Mesodermal cell (in vitro differentiated cells): ENCODE measurements around the gene VWA3B.
"Not testable (repeated sequence)": the region's sequence is repeated elsewhere in the genome, so short reads cannot be mapped to it uniquely, and the experiment has no call there.

Experiments used
- H3K27ac ChIP-seq: 2 replicates; pipeline ENCODE4 v1.7.0; 2013; ENCODE audit warnings: mild to moderate bottlenecking, low read depth, low read length, moderate library complexity; ENCODE audit not compliant: severe bottlenecking
- H3K36me3 ChIP-seq: 2 replicates; pipeline ENCODE4 v1.7.1; 2013; ENCODE audit warnings: mild to moderate bottlenecking, low read length, moderate library complexity; ENCODE audit not compliant: control insufficient read depth, insufficient read depth
- H3K4me1 ChIP-seq: one replicate; pipeline ENCODE4 v1.7.1; 2013; ENCODE audit warnings: mild to moderate bottlenecking, low read length; ENCODE audit not compliant: insufficient read depth, control insufficient read depth, poor library complexity, severe bottlenecking
- H3K4me3 ChIP-seq: 2 replicates; pipeline ENCODE4 v1.7.0; 2013; ENCODE audit warnings: low read length, control low read depth, mild to moderate bottlenecking; ENCODE audit not compliant: insufficient read depth, poor library complexity, severe bottlenecking; ENCODE audit errors: extremely low read depth
- H3K9me3 ChIP-seq: 2 replicates; pipeline ENCODE4 v1.7.1; 2013; ENCODE audit warnings: mild to moderate bottlenecking, low read length, moderate library complexity; ENCODE audit not compliant: control insufficient read depth
- WGBS, 2 experiments: methylation state at CpG; one replicate each; pipeline ENCODE4 v1.1.5; 2013; ENCODE audit warnings: missing lambda C conversion rate in 2 of 2; ENCODE audit not compliant: insufficient coverage in 2 of 2; 5-methylcytosine and 5-hydroxymethylcytosine counted together

VWA3B gene

GRCh38 chr2:98252038-98252773 is 165.2 kb downstream of the VWA3B start:
- 93 to 100% methylated on average over 5 to 12 of the region's 14 CpGs for WGBS, 2 experiments
- Histone ChIP-seq H3K4me3 (no peak overlapping the region), H3K4me1 (no peaks in the 10 kb centered on the region), H3K27ac (no peak overlapping the region), H3K9me3 (no peaks in the 10 kb centered on the region), H3K36me3 (no peaks in the 10 kb centered on the region)

DNA sequence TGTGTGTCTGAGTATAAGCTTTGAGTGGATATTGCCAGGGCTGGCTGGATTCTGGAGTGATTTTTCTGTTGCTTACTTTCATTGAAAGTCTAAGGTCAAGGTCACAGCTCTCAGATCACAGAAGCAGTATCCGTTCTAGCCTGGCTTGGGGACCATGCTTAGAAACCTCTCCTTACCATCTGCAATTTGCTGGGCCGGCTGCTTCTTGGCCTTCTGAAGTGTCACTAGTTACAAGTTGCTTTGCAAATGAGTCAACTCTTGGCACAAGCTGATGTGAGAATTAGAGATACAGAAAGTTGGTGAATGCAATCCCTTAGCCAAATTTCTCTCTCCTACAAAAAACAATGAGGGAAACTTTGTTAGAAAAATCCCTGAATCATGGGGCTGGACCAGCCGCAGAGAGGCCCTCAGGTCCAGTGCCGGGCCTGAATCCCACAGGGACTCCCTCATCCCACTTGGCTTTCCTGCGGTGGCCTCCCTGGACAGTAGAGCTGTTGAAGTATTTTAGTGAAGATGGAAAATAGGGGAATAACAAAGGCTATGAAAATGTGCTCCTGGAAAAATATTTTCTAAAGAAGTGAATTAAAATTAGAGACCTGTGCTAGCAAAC is 166.6 kb downstream of the VWA3B start:
- Histone ChIP-seq H3K4me3 (no peak overlapping the region), H3K4me1 (no peaks in the 10 kb centered on the region), H3K9me3 (no peaks in the 10 kb centered on the region), H3K36me3 (no peaks in the 10 kb centered on the region), H3K27ac (no peak overlapping the region)
- 83 to 89% methylated on average over 1 to 4 of the region's 5 CpGs for WGBS, 2 experiments

DNA sequence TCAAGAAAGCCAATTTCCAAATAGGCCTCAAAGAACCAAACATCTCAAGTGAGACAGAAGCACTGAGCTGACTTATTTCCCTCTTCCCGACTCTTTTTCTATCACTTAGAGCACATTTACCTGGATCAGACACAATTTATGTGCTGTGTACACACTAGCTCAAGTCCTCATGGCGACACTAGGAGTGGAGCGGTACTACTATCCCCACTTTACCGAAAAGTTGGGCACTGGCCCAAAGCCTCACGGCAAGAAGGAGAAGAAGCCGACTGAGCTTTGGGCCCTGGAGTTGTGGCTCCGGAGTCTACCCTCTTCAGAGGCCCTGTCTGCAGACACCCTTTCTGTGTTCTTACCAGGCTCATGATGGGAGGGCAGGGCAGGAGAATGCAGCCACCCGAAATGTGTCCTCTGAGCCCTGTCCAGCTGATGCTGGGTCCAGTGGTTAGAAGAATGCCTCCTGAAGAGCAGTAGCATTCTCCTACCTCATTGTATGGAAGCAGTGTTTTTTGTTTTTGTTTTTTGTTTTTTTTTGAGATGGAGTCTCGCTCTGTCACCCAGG is 167.6 kb downstream of the VWA3B start:
- Histone ChIP-seq H3K36me3 (no peaks in the 10 kb centered on the region), H3K4me1 (no peaks in the 10 kb centered on the region), H3K9me3 (no peaks in the 10 kb centered on the region), H3K27ac (no peak overlapping the region), H3K4me3 (no peak overlapping the region)
- 92 to 95% methylated on average over 6 to 9 of the region's 9 CpGs for WGBS, 2 experiments

DNA sequence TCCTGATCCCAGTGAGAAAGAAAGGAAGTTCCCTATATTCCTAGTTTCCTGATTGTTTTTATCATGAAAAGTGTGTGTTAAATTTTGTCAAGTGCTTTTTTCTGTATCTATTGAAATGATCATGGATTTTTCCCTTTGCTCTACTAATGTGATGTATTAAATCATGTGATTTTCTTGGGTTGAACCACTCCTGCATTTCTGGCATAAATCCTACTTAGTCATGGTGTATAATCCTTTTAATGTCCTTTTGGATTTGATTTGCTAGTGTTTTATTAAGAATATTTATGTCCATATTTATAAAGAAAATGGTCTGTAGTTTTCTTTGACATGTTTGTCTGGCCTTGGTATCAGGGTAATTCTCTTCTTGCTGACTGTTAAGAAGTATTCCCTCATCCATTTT is 171.9 kb downstream of the VWA3B start:
- Histone ChIP-seq H3K36me3 (no peaks in the 10 kb centered on the region), H3K9me3 (peaks cover 7% of the 10 kb centered on the region), H3K4me1 (no peaks in the 10 kb centered on the region), H3K27ac (no peak overlapping the region), H3K4me3 (no peak overlapping the region)

DNA sequence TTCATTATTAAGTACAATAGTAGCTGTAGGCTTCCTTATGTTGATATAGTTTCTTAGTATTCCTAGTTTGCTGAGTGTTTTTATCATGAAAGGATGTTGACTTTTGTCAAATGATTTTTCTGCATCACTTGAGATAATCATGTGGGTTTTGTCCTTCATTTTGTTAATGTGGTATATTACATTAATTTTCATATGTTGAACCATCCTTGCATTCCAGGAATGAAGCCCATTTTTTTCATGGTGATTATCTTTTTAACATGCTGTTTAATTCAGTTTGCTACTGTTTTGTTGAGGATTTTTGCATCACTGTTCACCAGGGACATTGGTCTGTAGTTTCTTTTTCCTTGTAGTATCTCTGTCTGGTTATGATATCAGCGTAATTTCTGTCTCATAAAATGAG is 176.4 kb downstream of the VWA3B start:
- Histone ChIP-seq H3K4me1 (no peaks in the 10 kb centered on the region), H3K9me3 (peaks cover 7% of the 10 kb centered on the region), H3K4me3 (no peak overlapping the region), H3K27ac (no peak overlapping the region), H3K36me3 (no peaks in the 10 kb centered on the region)
- no CpG with 5 or more reads among the region's 1 CpG for WGBS, 2 experiments

GRCh38 chr2:98268225-98268624 is 181.3 kb downstream of the VWA3B start:
- H3K9me3 ChIP-seq, H3K4me1 ChIP-seq, H3K4me3 ChIP-seq, H3K36me3 ChIP-seq, H3K27ac ChIP-seq: not testable (repeated sequence)

- no peak overlapping the region for H3K4me3 ChIP-seq
- H3K4me1 ChIP-seq, result no peaks in the 10 kb centered on the region
- 10 to 20% methylated on average over 1 to 2 of the region's 2 CpGs for WGBS, 2 experiments
- H3K36me3 ChIP-seq, result no peaks in the 10 kb centered on the region
- H3K27ac ChIP-seq, result no peak overlapping the region
- H3K9me3 ChIP-seq, result no peaks in the 10 kb centered on the region
Observed at GRCh38 chr2:98269274-98269673, 182.3 kb downstream of the VWA3B start.

GRCh38 chr2:98269830-98270229 is 182.9 kb downstream of the VWA3B start:
- no peaks in the 10 kb centered on the region for H3K4me1 ChIP-seq
- WGBS, 2 experiments, result no CpG with 5 or more reads among the region's 2 CpGs
- H3K9me3 ChIP-seq, result no peaks in the 10 kb centered on the region
- H3K27ac ChIP-seq, result no peak overlapping the region
- no peak overlapping the region for H3K4me3 ChIP-seq
- H3K36me3 ChIP-seq, result no peaks in the 10 kb centered on the region

- Histone ChIP-seq H3K36me3 (no peaks in the 10 kb centered on the region), H3K27ac (no peak overlapping the region), H3K4me1 (no peaks in the 10 kb centered on the region), H3K9me3 (no peaks in the 10 kb centered on the region), H3K4me3 (no peak overlapping the region)
- WGBS, 2 experiments, result 87 to 89% methylated on average over 6 to 7 of the region's 9 CpGs
Observed at GRCh38 chr2:98277162-98277859, 190.3 kb downstream of the VWA3B start.

DNA sequence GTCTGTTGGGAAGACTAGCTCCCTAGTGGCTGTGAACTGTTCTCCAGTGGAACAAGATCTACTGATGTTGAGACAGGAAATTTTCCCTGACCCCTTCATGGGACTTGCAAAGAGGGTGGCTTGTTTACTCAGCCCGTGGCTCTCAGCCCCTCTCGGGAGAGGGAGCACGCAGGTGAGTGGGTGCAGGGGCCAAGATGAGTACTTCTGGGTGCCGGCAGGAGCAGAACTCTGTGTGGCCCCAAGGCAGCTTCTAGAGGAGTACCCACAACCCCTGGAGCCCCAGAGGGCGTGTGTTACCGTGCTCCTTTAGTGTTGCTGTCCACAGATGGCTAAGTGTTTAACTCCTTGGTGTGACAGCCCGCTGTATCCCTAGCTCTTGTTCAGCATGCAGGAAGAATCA is 191.1 kb downstream of the VWA3B start:
- Histone ChIP-seq H3K4me3 (no peak overlapping the region), H3K9me3 (no peaks in the 10 kb centered on the region), H3K36me3 (no peaks in the 10 kb centered on the region), H3K27ac (no peak overlapping the region), H3K4me1 (no peaks in the 10 kb centered on the region)
- 81 to 88% methylated on average over 7 of the region's 7 CpGs for WGBS, 2 experiments
